Testis (tissue), 3 donors: ENCODE data around the gene RCAN2. TPM values are rescaled to one million over a fixed set of nuclear protein-coding genes. Genes with fewer than 3 reads are reported as not detected.

Experiments used
- DNase-seq: peaks from one replicate; pipeline ENCODE4 v3.0.0-alpha.2; 2019
- H3K27ac ChIP-seq, 2 donors: fragments of 200-600 bp; sonication (generic); one replicate each; pipeline ENCODE4 v1.5.1; 2019
- H3K27me3 ChIP-seq: fragments of 200-600 bp; sonication (generic); one replicate; pipeline ENCODE4 v1.5.1; 2019
- H3K36me3 ChIP-seq: fragments of 200-600 bp; sonication (generic); one replicate; pipeline ENCODE4 v1.5.1; 2017; ENCODE audit warnings: low read depth; ENCODE audit errors: missing control alignments
- H3K4me1 ChIP-seq: fragments of 200-600 bp; sonication (generic); one replicate; pipeline ENCODE4 v1.5.1; 2019
- H3K4me3 ChIP-seq, 2 donors: fragments of 200-600 bp; sonication (generic); one replicate each; pipeline ENCODE4 v1.5.1; 2017 to 2019
- H3K9me3 ChIP-seq: fragments of 200-600 bp; sonication (generic); one replicate; pipeline ENCODE4 v1.5.1; 2017
- POLR2A ChIP-seq: fragments of 450-650 bp; IDR thresholded peaks from one replicate; pipeline ENCODE4 v1.6.1; 2017; ENCODE audit warnings: antibody characterized with exemption, mild to moderate bottlenecking, moderate library complexity
- WGBS, 2 donors: methylation state at CpG; one replicate each; pipeline ENCODE4 v1.1.5; 2018; 5-methylcytosine and 5-hydroxymethylcytosine counted together
- intact Hi-C: fragments of 100-400 bp; cut with DNase I; formaldehyde crosslinking; loops from one replicate; pipeline ENCODE4 v1.15.1; 2023; ENCODE audit warnings: low total_unique reads
- polyA plus RNA-seq: library from polyadenylated mRNA; stranded (reverse); fragments of 350-450 nt; fragmentation: Illumina TruSeq; extraction: RNeasy Lipid Tissue Mini Kit (QIAGEN cat#74804); gene quantifications from one replicate; pipeline ENCODE4 v1.2.3, GENCODE V29; 2014; ENCODE audit warnings: low read depth, low replicate concordance; ENCODE audit not compliant: insufficient read depth
- total RNA-seq, 2 donors: library from RNA; depleted of rRNA; stranded (reverse); fragments of >200 nt; gene quantifications; one replicate each; pipeline ENCODE4 v1.2.3, GENCODE V29; 2016
- TF ChIP-seq, protein P1 (sequence below), 3 experiments: fragments of 450-650 bp in 2 of 3; fragments of 200-600 bp in 1 of 3; sonication (generic) in 1 of 3; IDR thresholded peaks; one replicate each; pipeline ENCODE4 v1.5.1; 2016 to 2019; ENCODE audit warnings: antibody characterized with exemption in 3 of 3, mild to moderate bottlenecking in 2 of 3, moderate library complexity in 1 of 3

Gene RCAN2
- total and polyA plus RNA-seq, 3 donors from 2014 or later, result 6.3 to 17.4 (median 7.1) TPM

DNA sequence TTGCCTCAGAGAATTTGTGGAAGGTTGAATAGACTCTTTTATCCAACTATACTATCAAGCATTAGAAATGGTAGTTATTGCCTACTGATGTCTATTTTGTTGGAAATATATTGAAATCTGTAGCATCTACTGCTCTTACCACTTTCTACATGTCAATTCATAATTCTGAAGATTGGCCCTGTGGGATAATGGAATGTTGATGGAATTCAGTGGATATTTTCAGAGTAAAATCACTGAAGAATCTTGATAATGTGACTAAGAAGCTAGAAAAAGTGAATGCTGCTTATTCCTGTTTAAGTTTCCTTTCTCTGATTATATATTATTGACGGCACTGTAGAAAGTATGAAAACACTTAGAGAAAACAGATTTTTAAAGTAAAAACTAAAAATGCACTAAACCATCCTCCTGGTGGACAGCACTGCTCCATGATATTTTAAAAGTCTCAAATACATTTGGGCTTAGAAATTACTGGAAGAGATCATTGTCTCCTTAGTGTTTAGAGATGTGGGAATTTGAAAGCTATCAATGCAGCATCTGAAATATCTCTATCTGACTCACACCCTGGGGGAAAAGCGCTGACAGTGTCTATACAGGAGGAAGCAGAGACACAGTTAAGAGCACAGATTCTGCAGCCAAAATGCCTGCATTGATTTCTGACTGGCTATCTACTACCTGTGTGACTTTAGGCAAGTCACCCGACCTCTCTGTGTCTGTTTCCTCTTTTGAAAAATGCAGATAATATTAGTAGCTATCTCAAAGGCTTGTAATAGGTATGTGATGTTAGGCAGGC is 37.9 kb upstream of the RCAN2 start:
- intact Hi-C loops, result no loop called here
- 86 to 92% methylated on average over 3 of the region's 3 CpGs for WGBS, 2 donors
- TF ChIP-seq POLR2A, result no peak
- TF ChIP-seq, protein P1, sequence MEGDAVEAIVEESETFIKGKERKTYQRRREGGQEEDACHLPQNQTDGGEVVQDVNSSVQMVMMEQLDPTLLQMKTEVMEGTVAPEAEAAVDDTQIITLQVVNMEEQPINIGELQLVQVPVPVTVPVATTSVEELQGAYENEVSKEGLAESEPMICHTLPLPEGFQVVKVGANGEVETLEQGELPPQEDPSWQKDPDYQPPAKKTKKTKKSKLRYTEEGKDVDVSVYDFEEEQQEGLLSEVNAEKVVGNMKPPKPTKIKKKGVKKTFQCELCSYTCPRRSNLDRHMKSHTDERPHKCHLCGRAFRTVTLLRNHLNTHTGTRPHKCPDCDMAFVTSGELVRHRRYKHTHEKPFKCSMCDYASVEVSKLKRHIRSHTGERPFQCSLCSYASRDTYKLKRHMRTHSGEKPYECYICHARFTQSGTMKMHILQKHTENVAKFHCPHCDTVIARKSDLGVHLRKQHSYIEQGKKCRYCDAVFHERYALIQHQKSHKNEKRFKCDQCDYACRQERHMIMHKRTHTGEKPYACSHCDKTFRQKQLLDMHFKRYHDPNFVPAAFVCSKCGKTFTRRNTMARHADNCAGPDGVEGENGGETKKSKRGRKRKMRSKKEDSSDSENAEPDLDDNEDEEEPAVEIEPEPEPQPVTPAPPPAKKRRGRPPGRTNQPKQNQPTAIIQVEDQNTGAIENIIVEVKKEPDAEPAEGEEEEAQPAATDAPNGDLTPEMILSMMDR (IDR thresholded peaks at IDR 0.05), result no peak
- Histone ChIP-seq H3K4me3 (no peak overlapping the region), H3K27ac (no peak overlapping the region), H3K36me3 (no peaks in the 10 kb centered on the region), H3K9me3 (no peaks in the 10 kb centered on the region), H3K27me3 (no peaks in the 10 kb centered on the region), H3K4me1 (no peaks in the 10 kb centered on the region)
- DNase-seq, result no peak

GRCh38 chr6:46526607-46527006 is 35.4 kb upstream of the RCAN2 start:
- DNase-seq, result no peak
- no peaks in the 10 kb centered on the region for H3K4me1 ChIP-seq
- no peak overlapping the region for H3K27ac ChIP-seq
- H3K27me3 ChIP-seq, result no peaks in the 10 kb centered on the region
- no peak overlapping the region for H3K4me3 ChIP-seq
- intact Hi-C loops, result no loop called here
- H3K36me3 ChIP-seq, result no peaks in the 10 kb centered on the region
- whole genome bisulfite sequencing, 2 donors, result 94 to 96% methylated on average over 2 of the region's 2 CpGs
- no peak for TF ChIP-seq POLR2A
- TF ChIP-seq, protein P1 (IDR thresholded peaks at IDR 0.05), result no peak
- H3K9me3 ChIP-seq, result no peaks in the 10 kb centered on the region

GRCh38 chr6:46525583-46525982 is 34.3 kb upstream of the RCAN2 start:
- TF ChIP-seq POLR2A, result no peak
- TF ChIP-seq, protein P1 (IDR thresholded peaks at IDR 0.05), result no peak
- intact Hi-C loops, result no loop called here
- Histone ChIP-seq H3K4me1 (no peaks in the 10 kb centered on the region), H3K9me3 (no peaks in the 10 kb centered on the region), H3K4me3 (no peak overlapping the region), H3K27ac (no peak overlapping the region), H3K27me3 (no peaks in the 10 kb centered on the region), H3K36me3 (no peaks in the 10 kb centered on the region)
- no peak for DNase-seq

- H3K27ac ChIP-seq, result peak overlapping the region in 1 of 2 donors; percentile 25
These were observed 30.3 kb upstream of the RCAN2 start for GRCh38 chr6:46521464-46521971.

More at GRCh38 chr6:46521464-46521971, 30.3 kb upstream of the RCAN2 start:
- TF ChIP-seq, protein P1 (IDR thresholded peaks at IDR 0.05), result no peak
- no peak for TF ChIP-seq POLR2A
- no peak overlapping the region for H3K4me3 ChIP-seq
- intact Hi-C loops, result no loop called here
- H3K27me3 ChIP-seq, result no peaks in the 10 kb centered on the region
- no peaks in the 10 kb centered on the region for H3K9me3 ChIP-seq
- no peaks in the 10 kb centered on the region for H3K4me1 ChIP-seq
- H3K36me3 ChIP-seq, result no peaks in the 10 kb centered on the region
- DNase-seq, result no peak
